Measurements from ENCODE around the gene NPAS2. TPM values are rescaled to one million over a fixed set of nuclear protein-coding genes. Genes with fewer than 3 reads are reported as not detected.

Gene NPAS2
- total and polyA plus RNA-seq, 2 donors (not counting 3 experiments of a cell fraction or from before 2014, with no cell fraction given): 29.0 to 53.9 TPM

- Histone ChIP-seq H3K36me3 (ENCODE audit: control insufficient read depth in 2 of 2, extremely low read depth in 1 of 2, insufficient read depth in 2 of 2, low read length in 2 of 2) (peaks cover 0 to 4% of the 10 kb centered on the region in 2 experiments), H3K4me2 (ENCODE audit: insufficient read depth, low read length) (no peak overlapping the region), H3K4me3 (replicated peaks in 1 of 3; ENCODE audit: insufficient read depth in 1 of 3, low read depth in 1 of 3, low read length in 3 of 3) (no peak overlapping the region), H2AFZ (ENCODE audit: low read depth, low read length) (no peak overlapping the region), H3K79me2 (ENCODE audit: control insufficient read depth, insufficient read depth, low read length) (peaks cover 2% of the 10 kb centered on the region), H3K4me1 (ENCODE audit: control insufficient read depth, extremely low read depth, insufficient read depth, low read length) (peaks cover 10% of the 10 kb centered on the region), H3K9me1 (replicated peaks; ENCODE audit: control insufficient read depth, extremely low read depth, insufficient read depth, low read length) (no peaks in the 10 kb centered on the region), H4K20me1 (replicated peaks; ENCODE audit: control insufficient read depth, extremely low read depth, insufficient read depth, low read length) (no peaks in the 10 kb centered on the region), H3K27ac (ENCODE audit: insufficient read depth, low read depth, low read length) (no peak overlapping the region), H3K27me3 (ENCODE audit: control insufficient read depth in 2 of 2, insufficient read depth in 2 of 2, low read length in 2 of 2) (no peaks in the 10 kb centered on the region), H3K9me3 (replicated peaks; ENCODE audit: control insufficient read depth, insufficient read depth, low read length) (no peaks in the 10 kb centered on the region), H3K9ac (replicated peaks; ENCODE audit: extremely low read depth, insufficient read depth, low read length) (no peak overlapping the region)
- BruUV-seq (replicated peaks): no TSS peak
- no peak for DNase-seq (ENCODE audit: low read depth, low spot score)
- no peak for FAIRE-seq
- TF ChIP-seq JUN (IDR thresholded peaks at IDR 0.05; ENCODE audit: borderline replicate concordance, insufficient read depth, insufficient read length, low read depth) (no peak), MAX (IDR thresholded peaks at IDR 0.05; ENCODE audit: insufficient read depth, insufficient read length) (no peak), EZH2 (IDR thresholded peaks at IDR 0.05; ENCODE audit: borderline replicate concordance, low read depth, low read length, severe bottlenecking) (no peak), GATA2 (IDR thresholded peaks at IDR 0.05; ENCODE audit: insufficient read depth, insufficient read length, low read depth, low read length) (no peak), POLR2AphosphoS5 (IDR thresholded peaks at IDR 0.05; ENCODE audit: insufficient read depth, low read depth, low read length) (no peak), MYC (IDR thresholded peaks at IDR 0.05; ENCODE audit: low read depth, low read length) (no peak), POLR2A (IDR thresholded peaks at IDR 0.05; ENCODE audit: low read depth, low read length) (no peak), FOS (IDR thresholded peaks at IDR 0.05; ENCODE audit: borderline replicate concordance, insufficient read depth, low read length) (no peak), CTCF (IDR thresholded peaks at IDR 0.05; ENCODE audit: extremely low read depth in 1 of 2, insufficient read depth in 1 of 2, low read depth in 1 of 2, low read length in 2 of 2) (no peak)
- POLR2A ChIA-PET: no interaction called here
- intact Hi-C loops (cut with micrococcal nuclease): no loop called here
- dilution Hi-C loops (cut with MboI; ENCODE audit: extremely low pct_ligation_motif_present, low sequenced_read_pairs): loop anchor here (25.0 kb wide), 1 partner anchor 167 kb away; no protein-coding TSS in a partner anchor
- CTCF ChIA-PET: interaction anchor here (1.6 to 2.0 kb wide), 2 partner anchors 9 to 105 kb away, joined by 3 to 11 read pairs; no protein-coding TSS in a partner anchor
These were observed 225.4 kb downstream of the NPAS2 start for GRCh38 chr2:101045330-101045729.

Other genes starting within 250 kb of the NPAS2 start
- gene RPL31, start 182.2 kb downstream of the NPAS2 start, total RNA-seq: 1,337 and 1,355 TPM in 2 replicates
- gene RPL31, start 182.2 kb downstream of the NPAS2 start, polyA plus RNA-seq: 975 and 1,137 TPM in 2 replicates